WI38 (cell line): Measurements from ENCODE around the gene PIK3R1.

ENCODE experiments used
- H3K4me3 ChIP-seq: 2 replicates; pipeline ENCODE4 v1.5.1; 2011; ENCODE audit warnings: low read depth, mild to moderate bottlenecking, control low read depth, low read length
- TF ChIP-seq, protein P1 (sequence below): IDR thresholded peaks from 2 replicates; pipeline ENCODE4 v1.5.1; 2012; ENCODE audit warnings: low read depth, mild to moderate bottlenecking, control low read depth, low read length

Gene PIK3R1

DNA sequence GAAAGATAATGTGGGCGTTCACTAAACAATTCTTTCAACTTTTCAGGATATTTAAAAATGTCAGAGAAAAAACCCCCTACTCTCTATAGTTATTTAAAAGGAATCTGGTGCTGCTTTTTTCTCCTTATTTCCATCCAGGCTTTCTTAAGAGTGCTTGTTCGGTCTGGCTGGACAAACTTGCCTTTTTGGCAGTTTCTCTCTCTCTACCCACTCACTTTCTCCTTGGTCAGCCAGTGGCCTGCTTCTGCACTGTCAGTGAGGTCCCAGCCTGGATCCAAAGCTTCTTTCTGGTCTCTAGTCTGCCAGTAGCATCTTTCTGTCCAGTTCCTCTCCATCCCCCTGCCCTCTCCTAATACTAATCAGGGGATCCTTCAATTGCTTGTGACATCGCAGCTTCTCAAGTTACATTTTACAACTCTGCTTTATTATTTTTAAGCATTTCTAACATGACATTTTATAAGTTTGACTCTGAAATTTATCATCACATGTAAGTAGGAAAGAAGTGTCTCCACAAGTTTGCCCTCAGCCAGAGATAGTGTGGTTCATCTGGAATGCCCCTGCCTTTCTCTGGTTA, 50.4 kb downstream of the PIK3R1 start:
- TF ChIP-seq, protein P1, sequence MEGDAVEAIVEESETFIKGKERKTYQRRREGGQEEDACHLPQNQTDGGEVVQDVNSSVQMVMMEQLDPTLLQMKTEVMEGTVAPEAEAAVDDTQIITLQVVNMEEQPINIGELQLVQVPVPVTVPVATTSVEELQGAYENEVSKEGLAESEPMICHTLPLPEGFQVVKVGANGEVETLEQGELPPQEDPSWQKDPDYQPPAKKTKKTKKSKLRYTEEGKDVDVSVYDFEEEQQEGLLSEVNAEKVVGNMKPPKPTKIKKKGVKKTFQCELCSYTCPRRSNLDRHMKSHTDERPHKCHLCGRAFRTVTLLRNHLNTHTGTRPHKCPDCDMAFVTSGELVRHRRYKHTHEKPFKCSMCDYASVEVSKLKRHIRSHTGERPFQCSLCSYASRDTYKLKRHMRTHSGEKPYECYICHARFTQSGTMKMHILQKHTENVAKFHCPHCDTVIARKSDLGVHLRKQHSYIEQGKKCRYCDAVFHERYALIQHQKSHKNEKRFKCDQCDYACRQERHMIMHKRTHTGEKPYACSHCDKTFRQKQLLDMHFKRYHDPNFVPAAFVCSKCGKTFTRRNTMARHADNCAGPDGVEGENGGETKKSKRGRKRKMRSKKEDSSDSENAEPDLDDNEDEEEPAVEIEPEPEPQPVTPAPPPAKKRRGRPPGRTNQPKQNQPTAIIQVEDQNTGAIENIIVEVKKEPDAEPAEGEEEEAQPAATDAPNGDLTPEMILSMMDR: no peak
- H3K4me3 ChIP-seq: no peak overlapping the region

DNA sequence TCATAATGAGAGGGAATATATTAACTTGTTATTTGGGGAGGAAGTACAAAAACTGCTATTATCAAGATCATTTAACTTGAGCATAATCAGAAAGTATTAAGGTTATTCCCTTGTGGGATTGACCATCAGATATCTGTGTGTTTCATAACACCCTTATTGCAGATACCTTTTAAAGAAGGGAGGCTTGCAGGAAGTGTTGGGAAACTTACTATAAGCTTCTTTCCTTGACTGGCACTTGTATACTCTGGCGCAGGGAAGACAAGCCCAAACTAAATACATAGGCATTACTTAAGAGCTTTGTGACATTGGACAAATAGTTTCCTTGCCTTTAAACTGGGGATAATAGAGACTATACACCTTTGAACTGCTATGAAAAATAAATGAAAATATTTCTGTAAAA, 50.9 kb downstream of the PIK3R1 start:
- no peak overlapping the region for H3K4me3 ChIP-seq
- TF ChIP-seq, protein P1: no peak

DNA sequence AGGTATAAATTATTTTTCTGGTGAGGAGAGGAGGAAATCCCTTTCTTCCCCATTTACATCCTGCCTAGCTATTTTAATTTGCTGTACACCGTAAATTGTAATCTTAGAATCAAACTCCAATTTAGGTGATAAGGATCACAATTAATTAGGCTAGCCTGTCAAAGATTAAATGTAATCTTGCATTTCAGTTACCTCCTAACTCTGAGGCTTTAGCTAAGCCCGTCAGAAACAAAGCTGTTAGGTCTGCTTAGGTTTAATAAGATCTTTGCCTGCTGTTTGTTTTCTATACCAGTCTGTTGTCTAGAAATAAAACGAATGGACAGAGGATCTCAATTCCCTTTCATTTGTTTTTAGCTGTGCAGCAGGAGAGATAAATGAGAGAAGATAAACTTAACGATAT, 51.5 kb downstream of the PIK3R1 start:
- TF ChIP-seq, protein P1: no peak
- no peak overlapping the region for H3K4me3 ChIP-seq

DNA sequence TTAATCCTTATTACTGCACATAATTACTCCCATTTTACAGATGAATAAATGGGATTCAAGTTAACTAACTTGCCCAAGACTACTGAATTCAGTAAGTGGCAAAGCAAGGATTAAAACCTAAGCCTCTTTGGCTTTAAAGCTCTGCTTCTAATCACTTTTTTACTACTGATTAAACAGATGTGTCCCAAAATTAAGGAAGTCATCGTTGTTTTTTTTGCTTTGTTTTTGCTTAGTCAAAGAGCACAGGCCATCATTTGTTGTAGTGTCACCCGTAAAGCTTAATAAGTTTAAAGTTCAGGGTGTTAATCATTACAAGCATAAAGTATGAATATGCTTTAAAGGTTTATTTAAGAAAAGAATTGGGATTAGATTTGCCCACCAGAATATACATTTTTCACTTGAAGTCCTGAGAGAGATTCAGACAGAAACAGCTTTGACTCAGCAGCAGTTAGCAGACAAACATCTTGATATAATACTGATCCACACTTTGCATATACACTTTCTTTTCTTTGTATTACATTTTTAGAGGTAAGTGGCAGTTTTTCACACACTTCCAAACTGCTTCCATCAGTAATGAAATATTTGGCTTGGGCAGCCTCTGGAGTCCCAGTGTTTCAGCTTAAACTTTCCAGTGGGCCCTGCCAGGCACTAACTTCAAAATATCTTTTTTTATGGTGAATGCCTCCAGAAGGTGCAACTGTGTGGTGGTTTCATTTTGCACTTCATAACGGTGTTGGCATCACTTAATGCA, 52.7 kb downstream of the PIK3R1 start:
- TF ChIP-seq, protein P1: no peak
- H3K4me3 ChIP-seq: no peak overlapping the region

DNA sequence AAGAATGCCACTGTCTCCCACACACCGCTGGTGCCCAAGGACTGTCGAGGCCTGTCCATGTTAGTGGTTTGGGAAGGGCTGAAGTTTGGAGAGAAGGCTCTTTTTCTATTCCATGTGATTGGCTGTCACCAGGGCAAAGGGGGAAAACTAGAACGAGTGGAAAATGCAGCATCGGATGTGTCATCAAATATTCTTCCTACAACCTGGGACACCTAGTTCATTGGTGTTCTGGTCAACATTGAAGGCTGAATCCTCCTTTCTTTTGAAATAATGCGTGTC, 53.2 kb downstream of the PIK3R1 start:
- H3K4me3 ChIP-seq: no peak overlapping the region
- TF ChIP-seq, protein P1: no peak

DNA sequence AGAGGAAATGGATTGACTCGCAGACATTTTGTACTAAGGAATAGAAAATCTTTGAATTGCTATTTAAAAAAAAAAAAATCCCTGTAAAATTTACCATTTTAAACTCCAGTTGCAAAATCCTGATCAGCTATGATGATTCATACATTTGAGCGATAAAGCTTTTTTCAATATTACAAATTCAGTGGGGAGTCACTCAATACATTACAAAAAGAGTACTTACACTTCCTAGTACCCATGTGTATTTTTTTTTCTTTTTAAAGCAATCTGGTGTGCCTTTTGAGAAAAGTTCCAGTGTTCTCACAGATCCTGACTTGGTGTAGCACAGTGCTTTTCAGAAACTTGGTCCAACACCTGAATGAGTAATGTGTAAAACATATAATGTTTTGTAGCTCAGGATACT, 54.3 kb downstream of the PIK3R1 start:
- H3K4me3 ChIP-seq: no peak overlapping the region
- TF ChIP-seq, protein P1: no peak

DNA sequence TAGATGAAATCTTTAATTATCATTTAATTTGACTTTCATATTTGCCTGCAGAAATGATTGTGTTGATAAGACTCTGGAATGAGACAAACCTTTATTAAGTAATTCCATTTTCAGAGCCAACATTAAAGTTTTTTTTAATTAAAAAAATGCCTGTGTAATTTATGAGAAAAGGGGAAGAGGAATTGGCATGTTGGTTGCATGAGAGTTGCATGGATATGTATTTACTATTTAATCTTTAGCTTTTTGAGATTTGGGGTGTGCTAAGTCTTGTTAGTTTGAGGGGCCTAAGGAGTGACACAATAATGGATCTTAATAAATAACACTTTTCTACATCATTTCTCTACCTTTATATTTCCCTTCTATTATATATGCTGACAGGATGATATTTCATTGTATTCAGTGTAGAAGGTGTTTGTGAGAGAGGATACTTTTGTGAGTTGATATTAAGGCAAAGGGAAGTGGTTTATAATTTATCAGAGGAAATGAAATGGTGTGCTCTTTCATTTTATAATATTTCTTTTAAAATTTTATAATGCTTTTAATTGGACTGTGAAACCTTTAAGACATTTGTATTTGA, 54.9 kb downstream of the PIK3R1 start:
- no peak overlapping the region for H3K4me3 ChIP-seq
- TF ChIP-seq, protein P1: no peak
